Measurements from ENCODE around the gene SRL. TPM values are rescaled to one million over a fixed set of nuclear protein-coding genes. Genes with fewer than 3 reads are reported as not detected.

SRL gene
- total and polyA plus RNA-seq, 2 of the 13 experiments (the other 11 are each of a cell fraction or from before 2014, with no cell fraction given) = 0.05 TPM; not detected in 1

DNA sequence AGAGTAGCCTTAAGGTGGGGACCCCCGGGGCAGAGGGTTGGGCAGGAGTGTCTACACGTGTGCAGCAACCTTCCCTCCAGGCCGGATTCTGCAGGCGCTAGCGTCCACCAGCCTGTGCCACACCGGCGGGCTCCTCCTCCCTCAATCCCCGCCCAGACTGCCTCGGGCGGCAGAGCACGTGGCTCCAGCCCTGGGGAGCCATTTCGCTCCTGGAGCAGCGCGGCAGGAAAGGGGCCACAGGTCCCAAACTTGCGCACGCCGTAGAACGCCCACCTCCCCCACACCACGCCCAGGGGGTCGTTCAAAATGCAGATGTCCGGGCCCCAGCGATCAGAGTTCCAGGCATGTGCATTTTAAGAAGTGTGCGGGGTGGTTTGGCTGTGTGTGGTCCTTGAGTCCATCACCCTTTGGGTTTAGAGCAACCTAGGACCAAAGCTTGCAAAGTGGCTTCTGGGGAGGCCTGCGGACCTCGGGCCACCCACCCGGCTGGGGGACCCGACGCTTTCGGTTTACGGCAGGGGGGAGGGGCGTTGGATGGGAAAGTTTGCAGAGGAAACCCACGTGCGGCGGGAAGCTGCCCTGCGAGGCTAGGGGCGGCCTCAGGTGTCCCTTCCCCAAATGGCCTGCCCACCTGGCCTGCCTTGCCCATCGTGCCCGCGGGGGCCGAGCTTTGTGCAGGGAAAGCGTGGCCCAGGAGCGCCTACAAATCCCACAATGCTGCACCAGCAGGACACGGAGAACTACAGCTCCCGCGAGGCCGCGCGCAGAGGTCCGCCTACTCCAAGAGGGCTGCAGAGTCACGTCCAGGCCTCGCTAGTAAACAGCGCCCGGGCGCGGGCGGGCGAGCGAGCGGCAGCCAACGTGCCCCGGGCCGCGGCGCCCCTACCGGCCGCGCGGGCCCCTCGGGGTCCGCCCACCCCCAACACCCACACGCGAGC lies 29.6 kb upstream of the SRL start (continued):
- TF ChIP-seq, protein P1, sequence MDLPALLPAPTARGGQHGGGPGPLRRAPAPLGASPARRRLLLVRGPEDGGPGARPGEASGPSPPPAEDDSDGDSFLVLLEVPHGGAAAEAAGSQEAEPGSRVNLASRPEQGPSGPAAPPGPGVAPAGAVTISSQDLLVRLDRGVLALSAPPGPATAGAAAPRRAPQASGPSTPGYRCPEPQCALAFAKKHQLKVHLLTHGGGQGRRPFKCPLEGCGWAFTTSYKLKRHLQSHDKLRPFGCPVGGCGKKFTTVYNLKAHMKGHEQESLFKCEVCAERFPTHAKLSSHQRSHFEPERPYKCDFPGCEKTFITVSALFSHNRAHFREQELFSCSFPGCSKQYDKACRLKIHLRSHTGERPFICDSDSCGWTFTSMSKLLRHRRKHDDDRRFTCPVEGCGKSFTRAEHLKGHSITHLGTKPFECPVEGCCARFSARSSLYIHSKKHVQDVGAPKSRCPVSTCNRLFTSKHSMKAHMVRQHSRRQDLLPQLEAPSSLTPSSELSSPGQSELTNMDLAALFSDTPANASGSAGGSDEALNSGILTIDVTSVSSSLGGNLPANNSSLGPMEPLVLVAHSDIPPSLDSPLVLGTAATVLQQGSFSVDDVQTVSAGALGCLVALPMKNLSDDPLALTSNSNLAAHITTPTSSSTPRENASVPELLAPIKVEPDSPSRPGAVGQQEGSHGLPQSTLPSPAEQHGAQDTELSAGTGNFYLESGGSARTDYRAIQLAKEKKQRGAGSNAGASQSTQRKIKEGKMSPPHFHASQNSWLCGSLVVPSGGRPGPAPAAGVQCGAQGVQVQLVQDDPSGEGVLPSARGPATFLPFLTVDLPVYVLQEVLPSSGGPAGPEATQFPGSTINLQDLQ (CRISPR knock-in tag; IDR thresholded peaks at IDR 0.05) = peak; percentile 17; the same call in 1 of the 2 replicates
- TF ChIP-seq, protein P2, sequence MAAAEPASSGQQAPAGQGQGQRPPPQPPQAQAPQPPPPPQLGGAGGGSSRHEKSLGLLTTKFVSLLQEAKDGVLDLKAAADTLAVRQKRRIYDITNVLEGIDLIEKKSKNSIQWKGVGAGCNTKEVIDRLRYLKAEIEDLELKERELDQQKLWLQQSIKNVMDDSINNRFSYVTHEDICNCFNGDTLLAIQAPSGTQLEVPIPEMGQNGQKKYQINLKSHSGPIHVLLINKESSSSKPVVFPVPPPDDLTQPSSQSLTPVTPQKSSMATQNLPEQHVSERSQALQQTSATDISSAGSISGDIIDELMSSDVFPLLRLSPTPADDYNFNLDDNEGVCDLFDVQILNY (CRISPR knock-in tag; conservative IDR thresholded peaks at IDR 0.05) = peak; percentile 56
- TF ChIP-seq, protein P3, sequence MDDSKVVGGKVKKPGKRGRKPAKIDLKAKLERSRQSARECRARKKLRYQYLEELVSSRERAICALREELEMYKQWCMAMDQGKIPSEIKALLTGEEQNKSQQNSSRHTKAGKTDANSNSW (CRISPR knock-in tag; IDR thresholded peaks at IDR 0.05; ENCODE audit: borderline replicate concordance) = peak; percentile 30; the same call in 1 of the 2 replicates
- peak; percentile 55; the same call in 1 of the 2 replicates for TF ChIP-seq MEF2D (CRISPR knock-in tag; IDR thresholded peaks at IDR 0.05)
- peak; percentile 89 for TF ChIP-seq RBFOX2 (IDR thresholded peaks at IDR 0.05; ENCODE audit: low read depth, low read length)
- no peak for TF ChIP-seq ZSCAN22 (CRISPR knock-in tag; IDR thresholded peaks at IDR 0.05)
- TF ChIP-seq, protein P4, sequence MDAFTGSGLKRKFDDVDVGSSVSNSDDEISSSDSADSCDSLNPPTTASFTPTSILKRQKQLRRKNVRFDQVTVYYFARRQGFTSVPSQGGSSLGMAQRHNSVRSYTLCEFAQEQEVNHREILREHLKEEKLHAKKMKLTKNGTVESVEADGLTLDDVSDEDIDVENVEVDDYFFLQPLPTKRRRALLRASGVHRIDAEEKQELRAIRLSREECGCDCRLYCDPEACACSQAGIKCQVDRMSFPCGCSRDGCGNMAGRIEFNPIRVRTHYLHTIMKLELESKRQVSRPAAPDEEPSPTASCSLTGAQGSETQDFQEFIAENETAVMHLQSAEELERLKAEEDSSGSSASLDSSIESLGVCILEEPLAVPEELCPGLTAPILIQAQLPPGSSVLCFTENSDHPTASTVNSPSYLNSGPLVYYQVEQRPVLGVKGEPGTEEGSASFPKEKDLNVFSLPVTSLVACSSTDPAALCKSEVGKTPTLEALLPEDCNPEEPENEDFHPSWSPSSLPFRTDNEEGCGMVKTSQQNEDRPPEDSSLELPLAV (CRISPR knock-in tag; conservative IDR thresholded peaks at IDR 0.05; ENCODE audit: low read depth) = no peak
- TF ChIP-seq ATM (IDR thresholded peaks at IDR 0.05; ENCODE audit: borderline replicate concordance) = no peak
- TF ChIP-seq, protein P5, sequence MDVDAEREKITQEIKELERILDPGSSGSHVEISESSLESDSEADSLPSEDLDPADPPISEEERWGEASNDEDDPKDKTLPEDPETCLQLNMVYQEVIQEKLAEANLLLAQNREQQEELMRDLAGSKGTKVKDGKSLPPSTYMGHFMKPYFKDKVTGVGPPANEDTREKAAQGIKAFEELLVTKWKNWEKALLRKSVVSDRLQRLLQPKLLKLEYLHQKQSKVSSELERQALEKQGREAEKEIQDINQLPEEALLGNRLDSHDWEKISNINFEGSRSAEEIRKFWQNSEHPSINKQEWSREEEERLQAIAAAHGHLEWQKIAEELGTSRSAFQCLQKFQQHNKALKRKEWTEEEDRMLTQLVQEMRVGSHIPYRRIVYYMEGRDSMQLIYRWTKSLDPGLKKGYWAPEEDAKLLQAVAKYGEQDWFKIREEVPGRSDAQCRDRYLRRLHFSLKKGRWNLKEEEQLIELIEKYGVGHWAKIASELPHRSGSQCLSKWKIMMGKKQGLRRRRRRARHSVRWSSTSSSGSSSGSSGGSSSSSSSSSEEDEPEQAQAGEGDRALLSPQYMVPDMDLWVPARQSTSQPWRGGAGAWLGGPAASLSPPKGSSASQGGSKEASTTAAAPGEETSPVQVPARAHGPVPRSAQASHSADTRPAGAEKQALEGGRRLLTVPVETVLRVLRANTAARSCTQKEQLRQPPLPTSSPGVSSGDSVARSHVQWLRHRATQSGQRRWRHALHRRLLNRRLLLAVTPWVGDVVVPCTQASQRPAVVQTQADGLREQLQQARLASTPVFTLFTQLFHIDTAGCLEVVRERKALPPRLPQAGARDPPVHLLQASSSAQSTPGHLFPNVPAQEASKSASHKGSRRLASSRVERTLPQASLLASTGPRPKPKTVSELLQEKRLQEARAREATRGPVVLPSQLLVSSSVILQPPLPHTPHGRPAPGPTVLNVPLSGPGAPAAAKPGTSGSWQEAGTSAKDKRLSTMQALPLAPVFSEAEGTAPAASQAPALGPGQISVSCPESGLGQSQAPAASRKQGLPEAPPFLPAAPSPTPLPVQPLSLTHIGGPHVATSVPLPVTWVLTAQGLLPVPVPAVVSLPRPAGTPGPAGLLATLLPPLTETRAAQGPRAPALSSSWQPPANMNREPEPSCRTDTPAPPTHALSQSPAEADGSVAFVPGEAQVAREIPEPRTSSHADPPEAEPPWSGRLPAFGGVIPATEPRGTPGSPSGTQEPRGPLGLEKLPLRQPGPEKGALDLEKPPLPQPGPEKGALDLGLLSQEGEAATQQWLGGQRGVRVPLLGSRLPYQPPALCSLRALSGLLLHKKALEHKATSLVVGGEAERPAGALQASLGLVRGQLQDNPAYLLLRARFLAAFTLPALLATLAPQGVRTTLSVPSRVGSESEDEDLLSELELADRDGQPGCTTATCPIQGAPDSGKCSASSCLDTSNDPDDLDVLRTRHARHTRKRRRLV (CRISPR knock-in tag; IDR thresholded peaks at IDR 0.05) = peak; percentile 94
- peak; percentile 13; the same call in 1 of the 2 replicates for TF ChIP-seq RXRB (CRISPR knock-in tag; IDR thresholded peaks at IDR 0.05; ENCODE audit: borderline replicate concordance)
- peak; percentile 13 for TF ChIP-seq FOSL2 (CRISPR knock-in tag; IDR thresholded peaks at IDR 0.05)
- TF ChIP-seq ZBTB7B (CRISPR knock-in tag; IDR thresholded peaks at IDR 0.05) = peak; percentile 36; the same call in 1 of the 2 replicates
- TF ChIP-seq ZNF768 (CRISPR knock-in tag; IDR thresholded peaks at IDR 0.05) = no peak; the same call in 1 of the 2 replicates
- TF ChIP-seq, protein P6, sequence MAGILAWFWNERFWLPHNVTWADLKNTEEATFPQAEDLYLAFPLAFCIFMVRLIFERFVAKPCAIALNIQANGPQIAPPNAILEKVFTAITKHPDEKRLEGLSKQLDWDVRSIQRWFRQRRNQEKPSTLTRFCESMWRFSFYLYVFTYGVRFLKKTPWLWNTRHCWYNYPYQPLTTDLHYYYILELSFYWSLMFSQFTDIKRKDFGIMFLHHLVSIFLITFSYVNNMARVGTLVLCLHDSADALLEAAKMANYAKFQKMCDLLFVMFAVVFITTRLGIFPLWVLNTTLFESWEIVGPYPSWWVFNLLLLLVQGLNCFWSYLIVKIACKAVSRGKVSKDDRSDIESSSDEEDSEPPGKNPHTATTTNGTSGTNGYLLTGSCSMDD (CRISPR knock-in tag; IDR thresholded peaks at IDR 0.05) = no peak

Data from HepG2 (cell line).